Measurements from ENCODE around the gene FOXN3.
"Not testable (repeated sequence)": the region's sequence is repeated elsewhere in the genome, so short reads cannot be mapped to it uniquely, and the experiment has no call there.

FOXN3 gene

DNA sequence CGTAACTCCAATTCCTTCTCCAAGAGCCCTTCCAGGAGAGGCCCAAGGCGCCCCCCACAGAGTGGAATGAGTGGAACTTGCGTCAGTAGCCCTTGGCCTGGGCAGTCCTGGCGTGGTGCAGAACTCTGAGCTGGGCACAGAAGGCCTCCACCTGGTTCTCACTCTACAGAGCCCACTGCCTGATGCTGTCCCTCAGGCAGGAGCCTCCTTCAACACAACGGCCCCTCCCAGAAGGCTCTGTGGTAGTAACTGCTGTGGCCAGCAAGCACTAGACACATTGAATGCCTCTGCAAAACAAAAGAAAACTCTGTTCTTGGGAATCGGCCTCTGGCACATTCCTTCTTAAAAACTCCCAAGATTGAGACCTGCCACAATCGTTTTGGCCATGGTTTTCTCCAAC is 258.9 kb downstream of the FOXN3 start:
- DNase-seq, result not testable (repeated sequence)

DNA sequence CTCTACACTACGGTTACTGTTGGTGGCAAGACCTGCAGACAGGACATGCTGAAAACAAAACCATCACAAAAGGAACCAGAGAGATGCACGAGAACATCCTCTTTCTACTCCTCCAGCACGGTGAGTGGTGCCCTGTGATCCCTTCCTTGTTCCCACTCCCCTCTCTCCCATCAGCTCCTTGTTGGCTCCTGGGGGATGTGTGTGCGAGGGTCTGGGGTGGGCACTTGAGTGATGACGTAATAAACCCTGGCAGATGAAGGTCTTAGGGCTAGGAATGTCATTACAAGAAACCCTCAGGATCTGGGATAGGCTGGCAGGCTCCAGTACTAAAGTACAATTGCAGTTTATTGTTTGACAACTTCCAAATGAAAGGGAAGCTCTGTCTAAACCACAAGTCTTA is 261.5 kb downstream of the FOXN3 start:
- no peak for DNase-seq

DNA sequence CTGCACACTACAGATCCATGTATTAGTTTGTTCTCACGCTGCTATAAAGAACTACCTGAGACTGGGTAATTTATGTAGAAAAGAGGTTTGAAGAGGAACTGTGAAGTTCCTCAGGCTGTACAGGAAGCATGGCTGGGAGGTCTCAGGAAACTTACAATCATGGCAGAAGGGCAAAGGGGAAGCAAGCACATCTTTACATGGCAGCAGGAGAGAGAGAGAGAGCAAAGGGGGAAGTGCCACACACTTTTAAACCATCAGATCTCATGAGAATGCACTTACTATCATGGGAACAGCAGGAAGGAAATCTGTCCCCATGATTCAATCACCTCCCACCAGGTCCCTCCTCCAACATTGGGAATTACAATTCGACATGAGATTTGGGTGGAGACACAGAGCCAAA is 265.3 kb downstream of the FOXN3 start:
- DNase-seq, result not testable (repeated sequence)

DNA sequence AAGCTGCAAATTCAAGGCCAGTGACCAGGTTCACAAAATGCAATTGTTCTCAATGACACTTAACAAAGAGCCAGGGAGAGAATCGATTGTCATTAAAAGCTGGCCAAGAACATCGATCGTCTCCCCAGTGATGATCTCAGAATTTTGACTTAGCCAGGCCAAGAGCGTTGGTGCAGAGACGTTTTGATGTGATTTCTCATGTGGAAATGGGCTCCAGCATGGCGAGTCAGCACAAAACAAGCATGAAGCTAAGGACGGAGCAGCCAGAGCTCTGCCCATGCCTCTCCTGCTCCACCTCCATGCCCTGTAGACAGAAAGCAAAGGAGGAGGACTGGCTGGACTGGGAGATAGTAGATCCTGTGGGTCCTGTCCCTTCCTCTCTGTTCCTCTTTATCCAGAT is 270.8 kb downstream of the FOXN3 start:
- DNase-seq, result no peak

DNA sequence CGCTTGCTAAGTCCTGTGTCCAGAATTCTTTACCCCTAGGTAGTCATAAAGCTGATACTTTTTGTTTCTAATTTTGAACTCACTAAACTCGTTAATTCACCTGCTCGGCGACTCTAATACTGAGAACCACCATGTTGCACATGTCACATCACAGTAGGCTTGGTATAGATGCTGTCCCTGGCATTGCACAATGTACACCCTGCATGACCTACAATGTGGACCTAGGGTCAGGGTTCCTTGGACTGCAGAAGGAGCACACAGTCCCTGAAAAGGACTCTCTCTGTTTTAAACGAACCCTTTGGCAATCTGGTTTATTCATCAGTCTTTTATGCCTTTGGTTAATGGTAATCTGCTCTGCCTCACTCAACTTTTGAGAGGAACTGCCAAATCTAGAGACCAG is 272.4 kb downstream of the FOXN3 start:
- no peak for DNase-seq

DNA sequence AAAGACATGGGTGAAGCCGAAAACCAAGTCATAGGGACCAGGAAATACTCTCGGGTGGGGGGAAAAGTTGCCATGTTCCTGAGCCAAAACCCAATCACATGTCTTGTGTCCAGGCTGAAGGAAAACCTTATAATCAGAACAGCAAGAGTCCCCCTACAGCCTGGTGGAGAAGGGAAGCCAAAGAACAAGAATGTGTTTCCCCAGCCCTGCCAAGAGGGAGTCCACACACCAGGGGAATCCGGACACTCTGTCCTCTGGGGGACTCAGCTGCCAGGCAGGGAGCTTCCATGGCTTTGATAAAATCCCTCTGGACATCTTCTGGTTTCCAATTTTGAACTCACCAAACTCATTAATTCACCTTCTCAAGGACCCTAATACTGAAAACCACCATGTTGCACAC is 273.0 kb downstream of the FOXN3 start:
- no peak for DNase-seq

DNA sequence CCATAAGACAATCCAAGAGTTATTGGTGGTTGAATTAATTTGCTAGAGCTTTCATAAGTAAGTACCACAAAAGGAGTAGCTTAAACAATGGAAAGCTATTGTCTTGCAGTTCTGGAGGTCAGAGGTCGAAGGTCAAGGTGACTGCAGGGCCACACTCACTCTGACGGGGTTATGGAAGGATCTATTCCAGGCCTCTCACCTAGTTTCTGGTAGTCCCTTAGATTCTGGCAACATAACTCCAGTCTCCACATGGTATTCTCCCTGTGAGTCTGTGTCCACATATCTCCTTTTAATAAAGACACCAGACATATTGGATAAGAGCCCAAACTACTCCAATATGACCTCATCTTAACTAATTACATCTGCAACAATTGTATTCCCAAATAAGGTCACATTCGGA is 273.4 kb downstream of the FOXN3 start:
- no peak for DNase-seq

DNA sequence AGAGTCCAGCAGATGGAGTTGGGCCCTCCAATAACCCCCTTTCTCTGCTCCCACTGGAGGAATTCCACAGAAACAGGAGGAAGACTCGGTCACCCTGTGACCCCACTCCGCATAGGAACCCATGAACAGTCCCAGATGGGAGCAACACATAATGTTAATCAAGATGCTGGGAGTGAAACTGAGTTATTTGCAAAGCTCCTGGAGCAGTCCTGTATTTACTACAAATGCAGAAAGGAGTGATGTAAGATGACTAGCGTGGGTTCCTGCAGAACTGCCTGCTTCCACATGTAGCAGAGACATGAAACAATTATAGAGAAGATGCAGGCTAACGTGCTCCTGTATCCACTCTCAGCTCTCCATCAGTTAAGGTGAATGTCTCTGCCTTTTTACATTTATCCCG is 274.7 kb downstream of the FOXN3 start:
- DNase-seq, result no peak

DNA sequence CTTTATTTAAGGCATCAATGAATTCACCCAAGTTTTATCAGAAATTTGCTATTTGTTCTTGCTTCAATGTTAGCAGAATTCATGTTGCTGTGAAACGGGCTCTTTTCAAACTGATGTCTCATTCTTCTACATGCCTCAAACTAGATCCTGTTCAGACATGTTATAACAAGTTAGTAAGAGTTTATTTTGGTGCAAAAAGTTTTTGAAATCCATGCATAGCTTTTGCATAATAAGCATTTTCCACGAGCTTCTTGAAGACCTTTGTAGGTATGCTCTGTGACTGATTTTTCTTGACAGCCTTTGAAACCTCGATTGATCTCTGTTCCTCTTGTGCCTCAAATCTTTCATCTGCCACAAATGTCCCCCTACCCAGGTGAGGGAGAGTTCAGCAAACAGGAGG is 275.2 kb downstream of the FOXN3 start:
- no peak for DNase-seq

DNA sequence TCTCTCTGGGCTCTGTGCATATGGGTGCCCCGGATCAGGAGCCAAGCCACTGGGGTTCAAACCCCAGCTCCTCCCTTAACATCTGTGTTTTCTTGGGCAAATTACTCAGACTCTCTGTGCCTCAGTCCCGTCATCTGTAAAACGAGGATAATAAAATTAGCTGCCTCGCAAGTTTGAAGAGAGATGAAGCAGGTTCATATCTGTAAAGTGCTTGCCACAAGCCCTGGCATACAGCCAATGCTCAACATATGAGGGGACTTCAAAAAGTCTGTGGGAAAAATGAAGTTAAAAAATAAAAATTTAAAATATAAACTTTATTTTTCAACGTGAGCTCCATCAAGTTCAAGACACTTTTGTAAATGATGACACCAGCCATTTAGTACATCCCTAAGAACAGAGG is 276.7 kb downstream of the FOXN3 start:
- no peak for DNase-seq

DNA sequence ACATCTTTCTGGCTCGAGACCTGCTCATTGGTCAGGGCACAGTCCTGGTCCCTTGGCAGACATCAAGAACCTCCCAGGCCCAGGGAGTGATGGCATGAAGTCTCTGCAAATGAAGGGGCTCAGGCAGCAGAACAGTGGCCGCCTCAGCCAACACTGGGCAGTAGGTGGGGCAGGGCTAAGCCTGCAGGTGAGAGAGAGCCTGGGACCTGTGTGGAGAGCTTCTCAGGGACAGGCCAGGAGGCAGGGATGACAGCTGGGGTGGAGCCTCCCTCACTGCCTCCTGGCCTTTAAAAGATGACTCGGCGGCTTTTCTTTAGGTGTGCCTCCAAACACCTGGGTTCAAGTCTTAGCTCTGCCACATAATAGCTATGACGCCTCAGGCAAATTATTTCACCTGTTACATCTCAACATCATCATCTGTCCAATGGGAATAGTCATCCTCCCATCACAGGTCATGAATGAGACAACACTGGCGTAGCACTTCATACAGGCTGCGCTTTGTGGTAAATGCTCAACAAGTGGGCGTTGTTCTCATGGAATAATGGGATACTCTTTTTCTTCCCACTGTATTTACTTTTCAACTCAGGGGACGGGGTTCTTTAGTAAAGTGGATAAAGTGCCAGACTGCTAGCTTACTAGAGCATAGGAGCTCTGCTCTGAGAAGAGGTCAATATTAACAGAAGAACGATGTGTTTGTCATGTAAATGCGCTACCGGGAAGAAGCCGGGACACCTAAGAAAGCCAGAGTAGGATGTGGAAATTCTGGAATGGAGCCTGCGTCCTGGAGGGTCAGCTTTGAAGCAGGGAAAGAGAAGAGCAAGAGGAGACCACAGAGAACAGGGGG is 277.4 kb downstream of the FOXN3 start:
- no peak for DNase-seq

DNA sequence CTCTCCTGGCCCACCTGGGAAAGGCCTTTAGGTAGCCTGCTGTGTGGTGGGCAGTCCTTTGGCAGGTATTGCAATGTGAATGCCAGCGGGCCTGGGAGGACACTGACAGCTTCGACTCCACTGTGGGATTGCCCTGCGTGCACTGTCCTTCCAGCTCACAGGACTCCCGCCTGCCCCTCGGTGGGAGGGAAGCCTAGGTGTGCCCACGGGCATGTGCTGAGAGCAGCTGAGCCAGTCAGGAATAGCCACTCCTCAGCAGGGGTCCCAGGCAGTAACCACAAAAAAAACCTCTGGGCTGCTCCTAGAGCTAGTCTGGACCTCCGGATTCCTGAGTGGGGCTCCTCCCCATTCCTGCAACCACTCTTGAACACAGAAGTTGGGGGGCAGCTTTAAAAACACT is 278.2 kb downstream of the FOXN3 start:
- no peak for DNase-seq

DNA sequence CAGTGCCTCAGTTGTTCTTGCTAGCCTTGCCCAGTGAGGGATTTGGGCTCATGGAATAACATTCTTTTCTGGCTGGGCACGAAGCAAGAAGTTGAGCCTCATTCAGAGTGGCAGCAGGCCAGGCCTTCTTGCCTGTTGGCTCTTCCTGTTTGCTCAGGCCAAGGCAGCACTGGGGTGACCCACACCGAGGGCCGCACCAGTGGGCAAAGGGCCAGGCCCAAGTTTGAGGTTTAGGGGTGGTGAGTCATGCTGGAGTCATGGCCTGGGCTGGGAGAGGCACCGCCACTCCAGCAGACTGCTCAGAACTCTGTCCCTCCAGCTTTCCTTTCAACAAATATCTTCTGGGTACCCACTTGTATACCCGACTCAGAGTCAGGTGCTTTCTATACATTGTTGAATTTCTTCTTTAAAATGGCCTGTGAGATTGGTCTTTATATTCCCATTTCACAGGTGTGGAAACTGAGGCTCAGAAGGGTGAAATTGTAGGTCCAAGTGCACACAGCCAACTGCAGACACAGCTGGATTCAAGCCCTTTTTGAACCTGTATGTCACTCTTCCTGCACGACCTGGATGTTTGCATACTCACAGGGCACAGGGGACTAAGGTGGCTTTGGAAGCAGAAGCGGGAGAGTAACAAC is 279.4 kb downstream of the FOXN3 start:
- DNase-seq, result peak; percentile 1

DNA sequence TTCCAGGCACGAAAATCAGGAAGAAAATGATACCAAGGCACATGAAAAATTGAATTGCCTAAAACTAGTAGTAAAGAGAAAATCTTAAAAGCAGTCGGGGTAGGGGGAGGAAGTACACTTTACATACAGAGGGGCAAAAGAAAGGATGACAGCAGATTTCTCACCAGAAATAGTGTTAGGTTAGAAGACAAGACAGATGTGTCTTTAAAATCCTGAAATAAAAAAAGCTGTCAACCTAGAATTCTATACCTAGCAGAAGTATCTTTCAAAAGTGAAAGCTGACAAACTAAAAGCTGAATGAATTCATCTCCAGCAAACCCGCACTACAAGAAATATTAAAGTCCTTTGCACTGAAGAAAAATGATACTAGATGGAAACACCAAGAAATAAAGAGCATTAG is 280.4 kb downstream of the FOXN3 start:
- DNase-seq, result no peak

DNA sequence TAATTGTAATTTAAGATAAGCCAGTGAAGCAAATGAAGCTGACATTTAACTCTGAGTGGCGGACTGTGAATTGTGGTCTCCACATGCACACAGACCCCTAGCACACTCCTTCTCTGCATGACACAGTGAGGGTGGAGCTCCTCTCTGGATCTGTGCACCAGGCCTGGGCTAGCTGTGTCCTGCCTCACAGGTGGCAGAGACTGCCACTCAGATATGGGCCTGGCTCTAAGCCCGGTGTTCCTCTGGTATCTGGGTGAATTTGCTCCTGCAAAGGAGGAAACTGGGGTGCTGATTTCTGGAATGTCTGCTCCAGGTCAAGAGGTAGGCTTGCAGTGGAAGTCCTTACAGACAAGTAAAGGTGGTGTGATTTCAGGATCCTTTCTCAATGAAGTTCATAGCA is 282.4 kb downstream of the FOXN3 start:
- DNase-seq, result no peak

DNA sequence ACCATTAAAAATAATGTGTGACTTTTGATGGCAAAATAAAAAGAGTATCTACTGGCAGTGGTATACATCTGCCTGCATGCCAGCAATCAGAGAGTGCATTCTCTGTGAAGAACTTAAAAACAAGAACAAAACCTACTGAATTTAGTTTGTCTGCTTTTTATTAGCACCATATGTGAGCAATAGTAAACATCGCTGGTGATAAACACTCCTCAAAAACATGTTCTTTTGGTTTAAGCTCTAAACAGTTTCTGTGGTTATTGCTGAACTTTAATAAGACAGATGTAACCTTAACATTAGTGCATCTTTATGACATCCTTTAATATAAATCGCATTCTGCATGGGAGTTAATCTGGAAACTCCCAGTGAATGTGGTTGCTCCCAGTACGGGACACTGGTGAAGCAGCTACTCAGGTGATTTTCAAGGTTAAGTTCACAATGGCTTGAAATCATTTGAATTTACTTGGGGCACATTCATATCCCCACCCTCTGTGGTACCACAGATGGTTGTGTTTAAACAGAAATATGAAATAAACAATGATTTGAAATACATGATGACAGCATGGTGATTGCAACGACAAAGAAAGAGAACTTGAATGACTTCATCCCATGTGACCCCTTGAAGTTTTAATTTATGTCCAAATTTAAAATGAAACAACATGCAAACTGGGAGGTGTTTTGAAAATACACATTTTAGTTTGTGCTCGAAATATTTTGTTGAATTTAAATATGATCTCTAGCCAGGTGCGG is 285.9 kb downstream of the FOXN3 start:
- no peak for DNase-seq

DNA sequence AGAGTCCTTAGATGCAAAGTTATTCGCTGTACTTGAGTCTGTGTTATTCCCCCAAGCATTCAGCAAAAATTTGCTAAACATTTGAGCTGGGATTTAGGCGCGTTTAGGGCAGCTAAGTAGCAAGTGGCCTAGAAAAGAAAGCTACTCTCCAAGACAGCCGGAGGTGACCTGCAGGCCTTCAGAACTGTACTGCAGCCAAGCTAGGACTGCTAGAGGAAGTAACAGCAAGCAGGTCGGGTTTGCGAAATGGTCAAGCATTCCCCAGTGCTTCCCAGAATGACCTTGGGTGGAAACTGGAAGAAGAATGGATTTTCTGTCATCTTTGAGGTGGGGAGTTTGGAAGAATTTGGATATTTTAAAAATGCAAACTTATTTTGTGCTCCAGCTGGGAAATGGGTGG is 287.5 kb downstream of the FOXN3 start:
- no peak for DNase-seq

DNA sequence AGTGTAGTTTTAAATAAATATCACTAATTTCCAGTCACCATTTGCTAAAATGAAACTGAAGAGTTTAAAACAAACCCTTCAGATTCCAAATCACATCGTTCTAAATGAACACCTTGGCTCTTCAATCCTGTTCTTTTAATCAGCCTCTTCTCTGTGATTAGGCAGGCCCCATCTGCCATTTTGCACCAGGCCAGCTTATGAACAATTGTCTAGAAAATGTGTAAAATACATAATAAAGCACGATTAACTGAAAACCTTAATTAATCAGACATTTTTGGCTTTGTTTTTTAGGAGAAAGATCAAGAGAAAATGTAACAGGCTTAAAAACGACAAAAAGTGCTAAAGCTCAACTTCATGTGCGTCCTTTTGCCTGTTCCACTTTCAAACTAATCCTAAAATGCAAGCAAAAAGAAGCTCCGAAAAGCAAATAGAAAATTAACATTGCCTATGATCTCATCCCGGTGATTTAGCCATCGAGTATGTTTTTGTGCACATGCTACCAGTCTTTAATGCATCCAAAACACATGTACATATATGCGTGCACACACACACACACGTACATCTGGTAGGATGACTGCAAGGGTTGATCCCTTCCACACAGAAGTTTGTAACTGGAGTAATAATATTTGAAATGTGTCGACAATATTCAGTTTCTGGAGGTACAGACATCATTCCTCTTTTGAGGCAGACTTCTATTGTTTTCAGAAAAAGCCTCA is 288.6 kb downstream of the FOXN3 start:
- DNase-seq, result no peak

DNA sequence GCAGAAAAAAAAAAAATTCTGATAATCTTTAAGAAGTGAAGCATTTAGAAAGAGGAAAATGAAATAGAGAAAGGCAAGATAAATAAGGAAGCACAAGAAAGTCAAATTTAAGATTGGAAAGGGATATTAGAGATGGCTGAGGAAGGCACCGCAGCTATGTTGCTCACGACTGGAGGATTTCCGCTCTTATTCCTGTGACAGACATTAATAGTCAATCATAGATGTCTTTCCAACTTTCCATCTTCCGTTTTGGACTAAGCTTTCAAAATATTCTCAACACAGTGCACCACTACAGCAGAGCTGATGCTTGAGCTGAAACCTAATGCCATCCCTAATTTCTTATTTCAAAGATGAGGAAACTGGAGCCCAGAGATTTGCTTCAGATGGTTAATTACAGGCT is 290.6 kb downstream of the FOXN3 start:
- DNase-seq, result no peak

DNA sequence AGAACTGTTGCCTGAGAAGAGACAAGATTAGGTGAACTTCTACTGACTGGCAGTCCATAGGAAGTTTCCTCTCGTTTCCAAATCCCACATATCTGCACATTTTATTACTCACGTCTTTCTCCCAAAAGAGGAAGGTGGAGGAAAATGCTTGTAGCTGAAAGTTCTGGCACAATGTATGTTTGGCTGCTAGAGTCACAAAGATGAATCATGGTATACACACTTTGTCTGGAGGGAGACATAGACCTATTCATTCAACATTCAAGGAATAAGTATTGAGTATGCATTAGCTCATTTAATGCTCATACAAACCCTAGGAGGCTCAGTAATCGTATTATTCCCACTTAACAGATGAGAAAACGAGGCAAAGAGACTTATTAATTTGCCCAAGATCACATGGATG is 291.8 kb downstream of the FOXN3 start:
- no peak for DNase-seq

DNA sequence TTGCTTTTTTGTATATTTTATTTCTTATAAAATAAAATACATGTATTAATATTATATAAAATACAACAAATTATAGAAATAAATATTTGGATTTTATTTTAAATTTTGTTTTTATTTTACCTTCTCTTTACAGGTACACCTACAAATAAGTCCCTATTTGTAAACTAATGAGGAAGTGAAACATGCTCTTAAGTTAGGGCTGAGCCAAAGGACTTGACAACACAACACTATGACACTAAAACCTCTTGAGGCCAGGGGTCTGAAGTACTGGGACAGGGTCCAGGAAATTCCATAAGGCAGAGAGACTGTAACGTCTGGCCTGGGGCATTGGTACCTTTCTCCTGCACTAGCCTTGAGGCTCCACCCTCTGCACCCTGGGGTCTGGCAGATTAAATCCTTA is 293.2 kb downstream of the FOXN3 start:
- DNase-seq, result no peak

DNA sequence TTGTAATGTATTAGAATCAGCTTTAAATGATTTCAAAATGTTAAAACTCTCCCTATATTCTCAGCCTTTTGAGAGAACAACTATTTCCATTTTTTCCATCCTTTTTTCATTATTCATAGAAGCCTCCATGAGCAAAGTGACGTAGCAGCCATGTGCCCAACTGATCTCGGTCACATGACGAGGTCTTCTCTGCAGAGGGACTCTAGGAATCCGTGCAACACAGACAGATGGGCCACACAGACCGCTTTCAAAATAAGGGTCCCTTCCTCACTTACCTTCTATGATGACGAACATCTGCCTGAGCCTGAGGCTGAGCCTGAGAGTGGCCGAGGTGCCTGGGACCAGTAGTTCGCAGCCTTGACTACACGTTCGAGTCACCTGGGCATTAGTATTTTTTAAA is 293.8 kb downstream of the FOXN3 start:
- no peak for DNase-seq

DNA sequence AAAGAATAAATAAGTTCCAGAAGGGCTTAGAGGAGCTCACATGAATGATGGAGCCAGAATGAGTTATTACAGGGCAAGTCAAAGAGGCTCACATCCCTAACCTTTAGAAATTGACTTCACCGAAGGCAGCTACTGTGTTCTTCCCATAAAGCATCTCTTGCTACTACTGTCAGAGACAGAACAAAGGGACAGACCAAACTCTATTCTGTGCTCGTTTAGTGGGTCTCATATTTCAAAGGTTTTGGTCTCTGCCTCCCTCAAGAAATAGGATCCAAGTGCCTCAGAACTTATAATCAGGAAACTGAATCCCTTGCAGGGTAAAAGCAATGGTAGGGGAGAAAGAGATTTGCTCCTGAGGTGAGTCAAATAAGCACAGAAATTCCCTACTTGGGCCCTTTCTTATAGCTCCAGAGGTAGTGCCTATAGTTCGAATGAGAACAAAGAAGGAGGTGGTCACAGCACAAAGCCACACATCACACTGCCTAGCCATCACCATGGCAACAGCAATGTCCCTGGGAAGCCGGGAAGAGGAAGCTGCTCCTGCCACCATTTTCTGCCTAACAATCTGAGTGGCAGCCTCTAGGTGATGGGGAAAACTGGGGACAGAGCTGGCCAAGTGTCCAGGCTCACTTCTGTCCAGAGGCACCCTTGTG is 294.9 kb downstream of the FOXN3 start:
- DNase-seq, result peak; percentile 0
